ENCODE data around the gene TDP2.

DNA sequence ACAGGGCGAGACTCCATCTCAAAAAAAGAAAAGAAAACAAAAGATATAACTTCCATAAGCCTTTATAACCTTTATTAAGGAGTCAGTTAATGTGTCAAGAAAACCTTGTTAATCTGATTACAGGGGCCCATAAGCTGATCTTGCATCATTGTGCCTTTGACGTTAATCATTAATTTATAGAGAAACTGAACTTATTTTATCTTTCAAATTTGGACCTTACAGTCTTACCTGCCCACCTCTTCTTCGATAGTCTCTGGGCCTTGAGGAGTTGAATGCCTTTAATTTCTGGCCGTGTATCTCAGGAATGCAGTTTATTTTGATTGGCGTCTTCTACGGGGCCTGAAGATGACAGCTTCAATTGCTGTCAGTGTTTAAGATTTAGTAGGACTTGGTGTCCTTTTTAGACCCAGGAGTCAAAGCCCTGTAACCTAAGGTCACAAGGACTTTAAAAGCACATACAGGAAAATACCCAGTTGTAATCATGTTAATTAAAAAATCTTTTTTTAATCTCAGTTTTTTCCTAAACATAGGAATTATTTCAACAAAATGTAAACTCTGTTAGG lies 6.0 kb upstream of the TDP2 start:
- TF ChIP-seq ZNF70 (CRISPR knock-in tag; IDR thresholded peaks at IDR 0.05) (no peak), ZFP3 (CRISPR knock-in tag; IDR thresholded peaks at IDR 0.05) (no peak), ZC3H10 (CRISPR knock-in tag; IDR thresholded peaks at IDR 0.05) (no peak), OSR1 (CRISPR knock-in tag; IDR thresholded peaks at IDR 0.05) (no peak), ISL1 (CRISPR knock-in tag; IDR thresholded peaks at IDR 0.05) (no peak), ARNTL (CRISPR knock-in tag; IDR thresholded peaks at IDR 0.05; ENCODE audit: borderline replicate concordance, low read depth) (no peak), ZFP30 (CRISPR knock-in tag; IDR thresholded peaks at IDR 0.05) (no peak), TOX (CRISPR knock-in tag; IDR thresholded peaks at IDR 0.05; ENCODE audit: borderline replicate concordance) (no peak)
- TF ChIP-seq, protein P1, sequence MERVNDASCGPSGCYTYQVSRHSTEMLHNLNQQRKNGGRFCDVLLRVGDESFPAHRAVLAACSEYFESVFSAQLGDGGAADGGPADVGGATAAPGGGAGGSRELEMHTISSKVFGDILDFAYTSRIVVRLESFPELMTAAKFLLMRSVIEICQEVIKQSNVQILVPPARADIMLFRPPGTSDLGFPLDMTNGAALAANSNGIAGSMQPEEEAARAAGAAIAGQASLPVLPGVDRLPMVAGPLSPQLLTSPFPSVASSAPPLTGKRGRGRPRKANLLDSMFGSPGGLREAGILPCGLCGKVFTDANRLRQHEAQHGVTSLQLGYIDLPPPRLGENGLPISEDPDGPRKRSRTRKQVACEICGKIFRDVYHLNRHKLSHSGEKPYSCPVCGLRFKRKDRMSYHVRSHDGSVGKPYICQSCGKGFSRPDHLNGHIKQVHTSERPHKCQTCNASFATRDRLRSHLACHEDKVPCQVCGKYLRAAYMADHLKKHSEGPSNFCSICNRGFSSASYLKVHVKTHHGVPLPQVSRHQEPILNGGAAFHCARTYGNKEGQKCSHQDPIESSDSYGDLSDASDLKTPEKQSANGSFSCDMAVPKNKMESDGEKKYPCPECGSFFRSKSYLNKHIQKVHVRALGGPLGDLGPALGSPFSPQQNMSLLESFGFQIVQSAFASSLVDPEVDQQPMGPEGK (CRISPR knock-in tag; IDR thresholded peaks at IDR 0.05; ENCODE audit: borderline replicate concordance) = no peak
- TF ChIP-seq, protein P2, sequence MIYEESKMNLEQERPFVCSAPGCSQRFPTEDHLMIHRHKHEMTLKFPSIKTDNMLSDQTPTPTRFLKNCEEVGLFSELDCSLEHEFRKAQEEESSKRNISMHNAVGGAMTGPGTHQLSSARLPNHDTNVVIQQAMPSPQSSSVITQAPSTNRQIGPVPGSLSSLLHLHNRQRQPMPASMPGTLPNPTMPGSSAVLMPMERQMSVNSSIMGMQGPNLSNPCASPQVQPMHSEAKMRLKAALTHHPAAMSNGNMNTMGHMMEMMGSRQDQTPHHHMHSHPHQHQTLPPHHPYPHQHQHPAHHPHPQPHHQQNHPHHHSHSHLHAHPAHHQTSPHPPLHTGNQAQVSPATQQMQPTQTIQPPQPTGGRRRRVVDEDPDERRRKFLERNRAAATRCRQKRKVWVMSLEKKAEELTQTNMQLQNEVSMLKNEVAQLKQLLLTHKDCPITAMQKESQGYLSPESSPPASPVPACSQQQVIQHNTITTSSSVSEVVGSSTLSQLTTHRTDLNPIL (CRISPR knock-in tag; IDR thresholded peaks at IDR 0.05; ENCODE audit: low read depth) = no peak
